Measurements from ENCODE around the gene PHACTR3. TPM values are rescaled to one million over a fixed set of nuclear protein-coding genes. Genes with fewer than 3 reads are reported as not detected.

The PHACTR3 gene
- total RNA-seq, 1 donor, result not detected

DNA sequence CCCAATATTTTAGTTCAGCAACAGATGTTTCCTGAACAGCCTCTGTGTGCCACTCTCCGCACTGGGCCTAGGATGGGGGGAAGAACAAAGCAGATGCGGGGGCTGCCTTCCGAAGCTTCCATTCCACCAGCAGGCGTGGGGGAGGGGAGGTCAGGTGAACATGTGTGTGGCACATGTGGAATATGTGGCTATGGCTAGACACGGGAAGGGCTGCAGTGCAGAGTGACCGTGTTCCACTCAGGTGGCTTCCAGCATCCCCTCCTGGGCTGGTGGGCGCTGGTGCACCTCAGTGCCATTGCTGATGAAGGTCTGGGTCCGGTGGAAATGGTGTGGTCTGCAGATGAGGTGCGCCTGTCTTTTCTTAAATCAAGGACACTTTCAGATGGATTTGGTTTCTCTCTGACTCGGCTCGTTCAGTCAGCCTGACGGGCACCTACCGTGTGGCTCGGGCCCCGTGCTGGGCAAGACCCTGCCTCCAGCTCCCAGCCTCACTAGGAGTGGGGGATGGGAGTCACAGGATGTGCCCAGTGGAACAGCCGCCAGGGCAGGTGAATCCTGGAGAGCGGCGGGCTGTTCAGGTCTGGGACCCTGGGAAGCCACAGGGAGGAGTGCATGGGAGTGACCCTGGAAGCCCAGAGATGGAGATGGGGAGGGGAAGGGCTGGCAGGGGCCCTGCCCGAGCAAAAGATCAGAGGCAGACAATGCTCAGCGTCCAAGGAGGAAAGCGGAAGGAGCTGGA is 218.1 kb downstream of the PHACTR3 start:
- Histone ChIP-seq H2AFZ (ENCODE audit: low read length) (no peak overlapping the region), H3K4me2 (ENCODE audit: insufficient read depth, low read length) (no peak overlapping the region), H3K79me2 (ENCODE audit: insufficient read depth, low read length) (no peaks in the 10 kb centered on the region), H3K27ac (ENCODE audit: low read depth, low read length) (no peak overlapping the region), H4K20me1 (ENCODE audit: insufficient read depth, low read length) (no peaks in the 10 kb centered on the region), H3K27me3 (ENCODE audit: insufficient read depth, low read length) (no peaks in the 10 kb centered on the region), H3K9me3 (ENCODE audit: low read depth, low read length) (no peaks in the 10 kb centered on the region), H3K4me1 (ENCODE audit: insufficient read depth, low read length) (no peaks in the 10 kb centered on the region), H3K4me3 (ENCODE audit: insufficient read depth, low read length) (no peak overlapping the region), H3K36me3 (ENCODE audit: insufficient read depth, low read length) (no peaks in the 10 kb centered on the region)
- DNase-seq (ENCODE audit: insufficient read length, low spot score, missing footprints), result peak; percentile 55
- TF ChIP-seq, protein P1, sequence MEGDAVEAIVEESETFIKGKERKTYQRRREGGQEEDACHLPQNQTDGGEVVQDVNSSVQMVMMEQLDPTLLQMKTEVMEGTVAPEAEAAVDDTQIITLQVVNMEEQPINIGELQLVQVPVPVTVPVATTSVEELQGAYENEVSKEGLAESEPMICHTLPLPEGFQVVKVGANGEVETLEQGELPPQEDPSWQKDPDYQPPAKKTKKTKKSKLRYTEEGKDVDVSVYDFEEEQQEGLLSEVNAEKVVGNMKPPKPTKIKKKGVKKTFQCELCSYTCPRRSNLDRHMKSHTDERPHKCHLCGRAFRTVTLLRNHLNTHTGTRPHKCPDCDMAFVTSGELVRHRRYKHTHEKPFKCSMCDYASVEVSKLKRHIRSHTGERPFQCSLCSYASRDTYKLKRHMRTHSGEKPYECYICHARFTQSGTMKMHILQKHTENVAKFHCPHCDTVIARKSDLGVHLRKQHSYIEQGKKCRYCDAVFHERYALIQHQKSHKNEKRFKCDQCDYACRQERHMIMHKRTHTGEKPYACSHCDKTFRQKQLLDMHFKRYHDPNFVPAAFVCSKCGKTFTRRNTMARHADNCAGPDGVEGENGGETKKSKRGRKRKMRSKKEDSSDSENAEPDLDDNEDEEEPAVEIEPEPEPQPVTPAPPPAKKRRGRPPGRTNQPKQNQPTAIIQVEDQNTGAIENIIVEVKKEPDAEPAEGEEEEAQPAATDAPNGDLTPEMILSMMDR (IDR thresholded peaks at IDR 0.05; ENCODE audit: extremely low read depth, low read depth, low read length), result no peak

DNA sequence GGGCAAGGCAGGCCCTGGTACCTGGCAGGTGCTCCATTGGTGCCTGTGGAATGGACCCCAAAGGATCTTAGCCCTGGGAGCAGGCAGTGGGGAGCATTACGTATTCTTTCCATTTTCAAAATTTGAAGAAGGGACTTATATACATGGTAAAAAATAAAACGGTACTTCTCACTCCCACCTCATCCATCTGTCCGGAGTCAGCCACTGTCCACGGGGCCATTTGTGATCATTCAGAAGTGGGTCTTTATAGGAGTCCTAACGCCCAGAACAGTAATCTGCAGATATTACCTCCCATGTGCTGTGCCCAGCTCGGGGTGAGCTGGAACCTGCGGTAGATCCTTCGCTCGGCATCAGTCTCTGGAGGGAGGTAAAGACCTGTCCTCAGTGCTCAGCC is 218.7 kb downstream of the PHACTR3 start:
- no peaks in the 10 kb centered on the region for H3K27me3 ChIP-seq (ENCODE audit: insufficient read depth, low read length)
- TF ChIP-seq, protein P1 (IDR thresholded peaks at IDR 0.05; ENCODE audit: extremely low read depth, low read depth, low read length), result no peak
- H4K20me1 ChIP-seq (ENCODE audit: insufficient read depth, low read length), result no peaks in the 10 kb centered on the region

DNA sequence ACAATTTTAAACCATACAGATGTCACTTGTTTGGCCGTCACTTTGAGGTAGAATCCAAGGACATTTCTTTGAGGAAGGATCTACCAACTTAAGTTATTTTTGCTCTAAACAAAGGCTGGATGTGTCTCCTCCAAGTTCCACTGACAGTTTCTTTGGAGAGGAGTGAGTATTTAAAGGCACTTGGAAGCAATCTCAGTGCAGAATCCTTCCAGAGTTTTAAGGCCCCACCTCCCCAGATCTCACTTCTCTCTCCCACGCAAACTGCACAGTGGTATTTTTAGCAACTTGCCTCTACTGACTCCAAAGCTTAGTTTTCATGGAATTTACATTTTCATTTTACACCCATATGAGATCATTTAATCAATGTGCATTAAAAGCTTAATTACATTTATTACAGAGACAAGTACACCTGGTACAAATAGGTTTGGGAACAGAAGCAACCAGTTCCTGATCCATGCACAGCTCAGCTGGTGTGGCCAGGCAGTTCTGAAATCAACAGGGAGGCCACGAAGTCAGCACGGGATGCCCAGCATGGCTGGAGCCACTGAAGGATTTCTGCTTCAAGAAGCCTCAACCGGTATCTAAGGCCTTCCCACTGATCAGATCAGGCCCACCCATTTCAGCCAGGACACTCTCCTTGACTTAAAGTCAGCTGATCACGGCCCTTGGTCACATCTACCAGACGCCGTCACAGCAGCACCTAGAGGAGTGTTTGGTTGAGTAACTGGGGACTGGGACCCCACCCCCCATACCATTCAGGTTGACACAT is 219.3 kb downstream of the PHACTR3 start:
- no peak overlapping the region for H2AFZ ChIP-seq (ENCODE audit: low read length)

More for the DNA sequence above, 218.7 kb downstream of the PHACTR3 start:
- no peak overlapping the region for H3K4me2 ChIP-seq (ENCODE audit: insufficient read depth, low read length)
- no peak overlapping the region for H2AFZ ChIP-seq (ENCODE audit: low read length)
- H3K36me3 ChIP-seq (ENCODE audit: insufficient read depth, low read length), result no peaks in the 10 kb centered on the region
- no peak overlapping the region for H3K4me3 ChIP-seq (ENCODE audit: insufficient read depth, low read length)
- H3K79me2 ChIP-seq (ENCODE audit: insufficient read depth, low read length), result no peaks in the 10 kb centered on the region
- DNase-seq (ENCODE audit: insufficient read length, low spot score, missing footprints), result no peak
- no peaks in the 10 kb centered on the region for H3K4me1 ChIP-seq (ENCODE audit: insufficient read depth, low read length)
- H3K27ac ChIP-seq (ENCODE audit: low read depth, low read length), result no peak overlapping the region
- no peaks in the 10 kb centered on the region for H3K9me3 ChIP-seq (ENCODE audit: low read depth, low read length)

More for the DNA sequence above, 219.3 kb downstream of the PHACTR3 start:
- H3K36me3 ChIP-seq (ENCODE audit: insufficient read depth, low read length), result no peaks in the 10 kb centered on the region
- H3K4me2 ChIP-seq (ENCODE audit: insufficient read depth, low read length), result no peak overlapping the region
- H4K20me1 ChIP-seq (ENCODE audit: insufficient read depth, low read length), result no peaks in the 10 kb centered on the region
- H3K9me3 ChIP-seq (ENCODE audit: low read depth, low read length), result no peaks in the 10 kb centered on the region
- no peak overlapping the region for H3K4me3 ChIP-seq (ENCODE audit: insufficient read depth, low read length)
- TF ChIP-seq, protein P1 (IDR thresholded peaks at IDR 0.05; ENCODE audit: extremely low read depth, low read depth, low read length), result no peak
- H3K27me3 ChIP-seq (ENCODE audit: insufficient read depth, low read length), result no peaks in the 10 kb centered on the region
- DNase-seq (ENCODE audit: insufficient read length, low spot score, missing footprints), result peak; percentile 78
- H3K79me2 ChIP-seq (ENCODE audit: insufficient read depth, low read length), result no peaks in the 10 kb centered on the region
- no peak overlapping the region for H3K27ac ChIP-seq (ENCODE audit: low read depth, low read length)
- H3K4me1 ChIP-seq (ENCODE audit: insufficient read depth, low read length), result no peaks in the 10 kb centered on the region

Data from osteoblast (primary cell).